Hematopoietic multipotent progenitor cell treated with erythropoietin and hydrocortisone succinate and interleukin-3 and kit ligand, for 4 days (in vitro differentiated cells): ENCODE measurements around the gene NINJ1.

Source experiments
- DNase-seq: peaks from one replicate; pipeline ENCODE4 v3.0.0-alpha.2; 2015

NINJ1 gene

DNA sequence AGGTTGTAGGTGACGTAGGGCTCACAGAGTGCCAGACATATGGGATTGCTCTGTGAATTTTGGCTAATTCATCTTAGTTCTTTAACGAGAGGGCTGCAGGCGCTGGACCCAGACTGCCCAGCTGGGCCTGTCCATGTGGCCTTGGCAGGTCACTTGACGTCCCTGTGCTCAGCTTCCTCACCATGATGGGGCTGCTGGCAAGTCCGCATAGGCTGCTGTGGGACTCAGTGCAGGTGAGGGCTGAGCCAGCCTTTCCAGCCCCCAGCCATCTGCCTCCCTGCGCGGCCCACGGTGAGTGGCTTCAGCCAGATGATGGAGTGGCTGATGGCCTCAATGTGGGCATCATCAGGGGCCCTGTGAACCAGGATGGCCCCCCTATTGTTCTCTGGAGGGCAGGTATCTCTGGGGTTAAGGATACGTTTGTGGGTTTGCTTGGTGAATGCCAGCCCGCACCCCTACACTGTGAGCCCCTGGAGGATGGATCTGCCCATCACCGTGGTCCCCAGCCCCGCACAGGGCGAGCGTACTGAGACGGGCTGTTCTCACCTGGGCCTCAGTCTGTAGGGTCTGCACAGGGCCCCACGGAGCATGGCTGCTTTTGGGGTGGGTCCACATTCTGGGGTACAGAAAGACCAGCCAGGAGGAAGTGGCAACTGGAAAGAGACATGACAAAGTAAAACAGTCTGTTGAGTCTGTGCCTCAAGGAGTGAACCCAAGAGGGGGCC lies 34.3 kb downstream of the NINJ1 start:
- peak; percentile 42 for DNase-seq

- peak; percentile 97 for DNase-seq
Observed at GRCh38 chr9:93098236-93098946, 35.7 kb downstream of the NINJ1 start.

DNA sequence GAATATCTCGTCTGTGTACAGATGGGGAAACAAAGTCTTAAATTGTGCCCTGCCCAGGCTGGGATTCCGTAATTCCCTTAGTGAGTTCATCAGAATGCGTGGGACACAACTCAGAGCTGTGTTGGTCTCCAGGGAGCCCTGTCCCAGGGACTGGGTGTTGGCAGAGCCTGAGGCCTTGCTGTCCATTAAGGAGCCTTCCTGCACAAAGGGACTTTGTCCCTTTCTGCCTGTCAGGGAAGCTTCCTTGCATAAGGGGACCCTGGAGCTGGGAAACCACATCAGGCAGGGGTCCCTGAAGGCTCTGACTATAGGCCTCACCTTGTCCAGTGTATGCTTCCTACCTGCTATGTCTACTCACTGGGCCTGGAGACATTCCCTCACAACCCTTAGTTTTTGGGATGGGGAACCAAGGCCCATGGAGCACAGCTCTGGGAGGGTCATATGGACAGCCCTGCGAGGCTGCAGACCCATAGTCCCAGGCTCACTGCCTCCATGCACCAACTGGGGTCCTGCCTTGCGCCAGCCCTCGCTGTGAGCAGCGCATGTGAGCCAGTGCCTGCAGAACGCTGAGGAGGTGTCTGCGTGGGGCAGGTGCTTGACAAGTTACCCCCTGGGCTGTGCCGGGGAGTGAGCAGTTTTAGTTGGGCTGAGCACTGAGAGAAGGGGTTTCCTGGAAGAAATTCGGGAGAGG lies 36.4 kb downstream of the NINJ1 start:
- no peak for DNase-seq

DNA sequence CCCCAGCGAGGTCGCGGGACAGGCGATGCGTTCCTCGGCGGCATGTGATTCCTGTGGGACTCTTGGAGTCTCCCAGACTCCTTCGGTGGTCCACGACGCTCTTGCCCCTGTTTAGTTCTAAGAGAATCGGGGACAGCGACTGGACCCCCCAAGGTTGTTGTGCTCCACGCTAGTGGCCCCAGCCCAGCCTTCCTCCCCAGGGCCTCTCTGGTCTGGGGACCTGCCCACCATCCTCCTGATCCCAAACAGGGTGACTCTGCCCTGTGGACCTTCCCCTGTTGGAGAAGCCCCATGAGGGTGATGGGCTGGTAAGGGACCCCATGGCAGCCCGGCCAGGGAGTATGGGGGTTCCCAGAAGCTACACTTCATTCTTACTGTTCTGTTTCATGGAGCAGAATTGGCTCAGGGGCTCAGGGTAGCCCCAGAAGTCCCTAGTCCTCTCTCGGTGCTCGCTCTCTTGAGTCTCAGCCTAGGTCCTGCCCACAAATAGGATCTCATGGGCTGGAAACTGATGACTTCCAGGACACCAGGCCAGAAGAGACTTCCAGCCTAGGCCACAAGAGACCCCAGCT lies 37.2 kb downstream of the NINJ1 start:
- no peak for DNase-seq

DNA sequence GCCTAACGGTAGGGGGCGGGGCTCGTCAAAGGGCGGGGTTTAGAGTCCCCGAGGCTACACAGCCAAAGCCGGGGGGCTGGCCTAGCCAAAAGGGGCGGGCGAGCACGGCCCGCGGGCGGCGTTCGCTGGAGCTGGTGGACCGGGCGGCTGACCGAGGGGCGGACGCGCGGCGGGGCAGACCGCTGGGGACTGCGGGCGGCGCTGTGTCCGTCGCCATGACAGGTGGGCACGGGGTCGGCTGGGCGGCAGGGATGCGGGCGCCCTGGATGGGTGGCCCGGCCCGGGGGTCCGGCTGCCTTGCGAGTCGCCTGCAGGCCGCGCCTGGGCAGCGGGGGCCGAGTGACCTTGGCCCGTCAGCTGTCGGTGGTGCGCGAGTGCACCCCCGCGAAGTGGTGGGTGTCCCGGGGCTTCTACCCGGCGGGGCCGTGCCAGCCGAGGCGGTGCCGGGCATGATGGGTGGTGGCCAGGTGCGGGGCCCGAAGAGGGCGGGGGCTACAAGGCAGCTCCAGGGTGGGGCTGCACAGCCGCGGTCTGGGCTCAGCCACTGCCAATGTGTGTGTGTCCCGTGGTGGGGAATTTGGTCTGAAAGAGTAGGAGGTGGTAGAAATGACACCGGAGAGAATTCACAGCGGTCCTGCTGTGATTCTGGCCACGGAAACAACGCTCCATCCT lies 37.8 kb downstream of the NINJ1 start, which contains the start of gene CARD19:
TSS of gene CARD19 (plus strand) at position 87 of the 672 bp plus-strand sequence. CDS start at position 216, 129 bp downstream.
- DNase-seq, result peak; percentile 74

GRCh38 chr9:93095205-93096130 lies 38.6 kb downstream of the NINJ1 start:
- peak; percentile 100 for DNase-seq

- DNase-seq, result peak; percentile 58
Observed at GRCh38 chr9:93094658-93095204, 39.3 kb downstream of the NINJ1 start.

- no peak for DNase-seq
Observed at GRCh38 chr9:93093877-93094657, 40.0 kb downstream of the NINJ1 start.

DNA sequence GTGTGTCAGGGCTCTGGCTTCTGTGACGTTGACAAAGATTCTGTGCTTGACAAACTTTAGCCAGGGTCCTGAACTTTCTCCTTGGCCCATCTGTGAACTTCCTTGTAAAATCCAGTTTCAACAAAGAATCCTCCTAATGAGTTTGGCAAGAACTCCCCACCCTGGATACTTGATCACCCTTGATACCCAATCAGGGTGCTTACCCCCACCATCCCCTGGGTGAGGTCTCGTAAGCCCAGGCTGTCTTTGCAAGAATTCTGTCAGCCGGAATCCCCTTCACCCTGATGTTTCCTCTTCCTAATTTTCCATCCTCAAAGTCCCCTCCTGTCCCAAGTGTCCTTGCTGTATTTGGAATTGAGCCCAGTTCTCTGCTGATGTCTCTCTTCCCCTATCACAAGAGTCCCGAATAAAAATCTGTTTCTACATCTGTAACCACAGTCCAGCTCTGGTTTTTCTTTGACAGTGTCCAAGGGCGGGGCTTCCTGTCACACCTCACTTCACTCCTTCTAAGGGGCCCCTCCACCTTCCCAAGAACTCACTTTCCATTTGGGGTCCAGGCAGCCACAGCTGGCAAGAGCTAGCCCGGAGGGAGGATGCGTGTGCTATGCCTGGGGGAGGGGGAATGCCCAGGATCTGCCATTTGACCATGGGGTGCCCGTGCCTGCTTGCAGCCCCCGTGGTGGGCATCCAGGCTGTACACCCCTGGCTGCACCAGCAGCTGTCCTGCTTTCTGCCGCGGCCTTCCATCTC lies 40.7 kb downstream of the NINJ1 start:
- DNase-seq, result peak; percentile 88

GRCh38 chr9:93092251-93092991 lies 41.6 kb downstream of the NINJ1 start:
- DNase-seq, result no peak

DNA sequence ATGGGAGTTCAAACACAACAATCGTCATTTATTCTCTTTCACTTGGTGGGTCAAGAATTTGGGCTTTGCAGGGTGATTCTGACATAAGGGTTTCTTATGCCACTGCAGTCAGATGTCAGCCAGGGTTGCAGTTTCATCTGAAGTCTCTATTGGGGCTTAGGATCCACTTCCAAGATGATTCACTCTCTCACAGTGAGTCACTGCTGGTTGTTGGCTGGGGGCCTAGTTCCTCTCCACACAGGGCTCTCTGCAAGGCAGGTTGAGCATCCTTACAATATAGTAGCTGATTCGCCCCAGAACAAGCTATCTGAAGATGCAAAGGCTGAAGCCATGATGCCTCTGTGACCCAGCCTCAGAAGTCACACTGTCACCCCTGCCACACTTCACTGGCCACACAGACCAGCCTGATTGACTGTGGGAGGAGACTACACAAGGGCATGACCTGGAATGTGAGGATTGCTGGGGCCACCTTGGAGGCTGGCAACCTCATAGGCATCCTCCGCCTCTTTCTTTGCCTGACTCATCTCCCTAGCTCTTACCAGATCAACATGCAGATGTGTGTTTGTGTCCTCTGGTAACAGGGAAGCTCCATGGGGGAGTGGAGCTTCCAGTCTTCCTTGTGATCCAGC lies 42.5 kb downstream of the NINJ1 start:
- DNase-seq, result peak; percentile 48

GRCh38 chr9:93091056-93091452 lies 43.0 kb downstream of the NINJ1 start:
- no peak for DNase-seq

DNA sequence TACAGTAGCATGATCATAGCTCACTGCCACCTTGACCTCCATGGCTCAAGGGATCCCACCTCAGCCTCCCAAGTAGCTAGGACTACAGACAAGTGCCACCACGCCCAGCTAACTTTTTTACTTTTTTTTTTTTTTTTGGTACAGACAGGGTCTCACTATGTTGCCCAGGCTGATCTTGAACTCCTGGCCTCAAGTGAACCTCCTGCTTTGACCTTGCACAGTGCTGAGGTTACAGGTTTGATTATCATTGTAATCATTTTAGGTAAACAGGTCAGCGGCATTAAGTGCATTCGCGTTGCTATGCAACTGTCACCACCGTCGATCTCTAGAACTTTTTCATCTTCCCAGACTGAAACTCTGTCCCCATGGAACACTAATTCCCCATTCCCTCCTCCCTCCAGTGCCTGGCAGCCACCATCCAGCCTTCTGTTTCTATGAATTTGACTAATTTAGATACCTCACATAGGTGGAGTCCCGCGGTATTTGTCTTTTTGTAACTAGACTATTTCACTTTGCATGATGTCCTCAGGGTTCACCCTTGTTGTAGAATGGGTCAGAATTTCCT lies 43.9 kb downstream of the NINJ1 start:
- no peak for DNase-seq

DNA sequence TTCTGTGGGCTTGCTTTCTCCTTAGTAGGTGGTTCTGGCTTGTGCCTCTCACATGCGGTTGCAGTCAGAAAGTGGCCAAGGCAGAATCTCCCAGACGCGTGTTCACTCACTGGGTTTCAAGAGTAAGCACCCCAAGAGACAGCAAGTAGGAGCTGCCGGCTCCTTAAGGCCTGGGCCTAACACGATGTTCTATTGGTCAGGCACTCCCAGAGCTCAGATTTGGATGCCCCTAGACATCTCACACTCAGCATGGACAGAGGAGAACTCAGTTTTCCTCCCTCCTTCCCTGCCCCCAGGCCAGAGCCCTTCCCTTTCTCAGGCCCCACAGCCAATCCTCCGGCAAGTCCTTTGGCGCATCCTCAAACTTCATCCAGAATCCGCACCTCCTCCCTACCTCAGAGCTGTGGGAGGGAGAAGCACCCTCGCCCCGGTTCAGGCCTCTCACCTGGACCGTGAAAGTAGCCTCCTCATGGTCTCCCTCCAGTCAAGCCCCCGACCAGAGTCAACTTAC lies 44.5 kb downstream of the NINJ1 start:
- DNase-seq, result no peak

- no peak for DNase-seq
Observed at GRCh38 chr9:93089024-93089423, 45.0 kb downstream of the NINJ1 start.

- no peak for DNase-seq
Observed at GRCh38 chr9:93088656-93089015, 45.4 kb downstream of the NINJ1 start.

- DNase-seq, result no peak
Observed at GRCh38 chr9:93087971-93088655, 45.9 kb downstream of the NINJ1 start.
